NCI-H1417 (cell line): Measurements from ENCODE around the gene UBE2F.
A peak's percentile ranks its signal among the peaks of the same experiment; 100 is the strongest.
"Not testable (repeated sequence)": the region's sequence is repeated elsewhere in the genome, so short reads cannot be mapped to it uniquely, and the experiment has no call there.

ENCODE experiments used
- DNase-seq, 3 experiments: peaks; one replicate each; lab custom pipeline; 2025; lab: John Stamatoyannopoulos, UW

Gene UBE2F

DNA sequence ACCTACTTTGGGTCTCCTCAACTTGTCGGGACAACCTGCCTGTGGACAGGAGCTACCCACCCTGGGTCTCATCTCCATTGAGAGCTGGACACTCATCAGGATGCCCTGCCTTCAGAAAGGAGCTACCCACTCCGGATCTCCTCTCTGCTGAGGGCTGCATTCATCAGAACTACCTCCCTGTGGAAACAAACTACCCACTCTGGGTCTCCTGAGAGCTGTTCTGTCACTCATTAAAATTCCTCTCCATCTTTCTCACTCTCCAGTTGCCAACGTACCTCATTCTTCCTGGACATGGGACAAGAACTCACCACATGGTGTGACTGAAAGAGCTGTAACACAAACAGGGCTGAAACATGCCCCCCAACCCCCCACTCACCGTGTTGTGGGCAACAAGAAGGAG, 22.5 kb upstream of the UBE2F start:
- DNase-seq, result no peak

DNA sequence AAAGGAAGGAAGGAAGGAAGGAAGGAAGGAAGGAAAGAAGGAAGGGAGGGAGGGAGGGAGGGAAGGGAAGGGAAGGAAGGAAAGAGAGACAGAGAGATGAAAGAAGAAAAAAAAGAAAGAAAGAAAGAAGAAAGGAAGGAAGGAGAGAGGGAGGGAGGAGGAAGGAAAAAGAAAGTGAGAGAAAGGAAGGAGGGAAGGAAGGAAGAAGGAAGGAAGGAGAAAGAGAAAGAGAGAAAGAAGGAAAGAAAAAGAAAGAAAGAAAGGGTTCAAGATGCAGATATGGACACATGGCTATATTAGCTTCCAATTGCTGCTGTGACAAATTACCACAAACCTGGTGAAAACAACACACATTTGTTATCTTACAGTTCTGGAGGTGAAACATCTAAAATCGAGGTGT, 20.4 kb upstream of the UBE2F start:
- no peak for DNase-seq

- DNase-seq, result not testable (repeated sequence)
These were observed 15.5 kb upstream of the UBE2F start for GRCh38 chr2:237951354-237951753.

DNA sequence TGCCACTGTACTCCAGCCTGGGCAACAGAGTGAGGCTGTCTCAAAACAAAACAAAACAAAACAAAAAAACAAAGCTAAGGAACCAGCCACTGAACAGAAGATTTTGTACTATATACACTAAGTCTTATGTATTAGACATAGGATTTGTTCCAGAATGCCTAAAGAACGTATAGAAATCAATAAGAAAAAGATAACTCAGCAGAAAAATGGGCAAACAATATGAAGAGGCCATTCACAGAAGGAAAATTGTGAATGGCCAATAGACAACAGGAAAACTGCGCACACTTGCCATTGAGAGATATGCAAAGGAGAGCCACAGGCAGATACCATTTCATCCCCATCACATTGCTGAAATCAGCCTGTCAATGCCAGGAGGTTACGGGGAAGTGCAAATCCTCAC, 14.9 kb upstream of the UBE2F start:
- DNase-seq, result no peak

DNA sequence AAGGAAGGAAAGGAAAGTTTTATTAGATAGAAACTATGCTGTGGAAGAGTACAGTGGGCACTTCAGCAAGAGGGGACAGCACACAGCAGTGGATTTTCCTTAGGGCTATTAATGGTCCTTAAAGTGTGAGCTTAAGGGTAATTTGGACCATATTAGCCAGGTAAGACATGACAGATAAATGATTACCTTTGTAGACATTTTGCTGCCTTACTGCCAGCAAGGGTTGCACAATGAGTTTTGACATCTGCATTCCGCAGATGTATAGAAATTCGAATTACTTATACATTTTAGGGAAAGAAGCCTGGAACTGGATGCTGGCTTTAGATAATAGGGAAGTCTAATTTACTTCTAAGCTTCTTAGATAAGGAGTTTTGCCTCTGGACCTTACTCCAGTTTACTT, 14.0 kb upstream of the UBE2F start:
- DNase-seq, result no peak

GRCh38 chr2:237955640-237956401, 11.0 kb upstream of the UBE2F start:
- DNase-seq, result no peak

DNA sequence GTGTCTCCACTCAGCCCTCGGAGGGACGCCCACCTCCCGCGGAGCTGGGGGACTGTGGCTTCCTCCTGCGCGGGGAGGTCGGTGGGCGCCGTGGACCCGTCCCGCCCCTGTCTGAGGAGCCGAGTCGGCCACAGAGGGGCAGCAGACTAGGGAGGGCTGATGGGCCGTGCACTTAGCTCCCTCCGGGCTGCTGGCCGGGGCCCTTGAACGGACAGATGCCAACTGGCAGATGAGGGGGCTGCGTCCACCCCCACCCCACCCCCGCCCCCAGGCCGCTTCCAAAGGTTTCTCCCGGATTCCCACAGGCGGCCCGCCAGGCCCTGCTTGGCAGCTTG, 10.4 kb upstream of the UBE2F start:
- no peak for DNase-seq

DNA sequence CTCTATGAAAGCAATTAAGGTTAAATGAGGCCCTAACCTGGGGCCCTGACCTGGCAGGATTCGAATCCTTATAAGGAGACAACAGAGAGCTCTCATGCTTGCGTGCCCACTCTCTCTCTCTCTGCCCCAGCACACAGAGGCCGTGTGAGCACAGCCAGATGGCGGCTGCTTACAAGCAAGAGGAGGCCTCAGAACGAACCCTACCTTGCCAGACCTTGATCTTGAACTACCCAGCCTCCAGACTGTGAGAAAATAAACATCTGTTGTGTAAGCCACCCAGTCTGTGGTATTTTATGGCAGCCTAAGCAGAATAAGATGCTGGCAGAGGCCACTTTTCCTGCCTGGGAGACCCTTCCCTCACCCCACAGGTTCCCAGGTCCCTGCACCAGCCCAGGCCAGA, 5.2 kb upstream of the UBE2F start:
- DNase-seq, result no peak

GRCh38 chr2:237962432-237963084, 4.3 kb upstream of the UBE2F start:
- DNase-seq, result no peak

DNA sequence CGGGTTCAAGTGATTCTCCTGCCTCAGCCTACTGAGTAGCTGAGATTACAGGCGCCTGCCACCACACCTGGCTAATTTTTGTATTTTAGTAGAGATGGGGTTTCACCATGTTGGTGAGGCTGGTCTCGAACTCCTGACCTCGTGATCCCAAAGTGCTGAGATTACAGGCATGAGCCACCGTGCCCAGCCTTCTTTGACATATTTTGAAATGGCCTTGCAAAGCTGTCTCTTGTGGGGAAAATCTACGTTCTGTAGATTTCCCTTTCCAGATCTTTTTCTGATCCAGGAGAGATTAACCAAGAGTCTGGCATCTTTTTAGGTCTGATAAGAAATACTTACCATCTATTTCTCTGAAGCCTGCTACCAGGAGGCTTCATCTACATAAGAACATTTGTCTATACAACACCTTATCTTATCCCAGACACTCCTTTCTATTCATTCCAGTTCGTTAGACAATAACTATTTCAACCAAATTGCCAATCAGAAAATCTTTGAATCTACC, 3.3 kb upstream of the UBE2F start:
- DNase-seq, result not testable (repeated sequence)

- DNase-seq, result no peak
These were observed 2.6 kb upstream of the UBE2F start for GRCh38 chr2:237964194-237964577.

DNA sequence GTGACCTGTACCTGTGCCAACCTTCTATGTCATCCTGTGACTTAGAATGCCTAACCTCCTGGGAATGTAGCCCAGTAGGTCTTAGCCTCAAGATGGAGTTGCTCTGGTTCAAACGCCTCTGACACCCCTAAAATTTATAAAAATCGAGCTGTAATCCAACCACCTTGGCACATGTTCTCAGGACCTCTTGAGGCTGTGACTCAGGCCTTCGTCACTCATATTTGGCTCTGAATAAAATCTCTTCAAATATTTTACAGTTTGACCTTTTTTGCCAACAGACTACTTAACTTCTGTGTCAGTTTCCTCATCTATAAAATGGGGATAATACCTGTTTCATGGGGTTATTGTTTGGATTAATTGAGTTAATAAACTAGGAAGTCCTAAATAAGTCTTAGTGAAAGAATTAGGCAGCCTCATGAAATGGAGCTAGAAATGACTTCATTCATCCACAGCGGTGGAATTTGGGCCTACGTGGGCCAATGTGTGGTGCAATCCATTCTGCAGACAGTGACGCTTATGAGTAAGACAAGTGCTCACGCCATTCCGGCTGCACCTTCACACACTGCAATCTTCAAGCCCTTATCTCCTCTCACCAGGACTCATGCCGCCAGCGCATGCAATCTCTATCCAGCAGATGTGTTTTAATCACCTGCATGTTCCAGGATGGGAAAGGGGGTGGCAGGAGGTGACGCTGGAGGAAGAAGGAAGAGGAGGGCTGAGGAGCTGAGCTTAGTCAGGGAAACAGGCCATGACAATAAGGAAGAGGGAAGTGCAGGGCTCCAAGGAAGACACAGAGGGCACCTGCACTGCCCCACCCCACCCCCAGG, 2.0 kb upstream of the UBE2F start:
- DNase-seq, result no peak

- DNase-seq, result not testable (repeated sequence)
These were observed 970 bp upstream of the UBE2F start for GRCh38 chr2:237965844-237966243.

DNA sequence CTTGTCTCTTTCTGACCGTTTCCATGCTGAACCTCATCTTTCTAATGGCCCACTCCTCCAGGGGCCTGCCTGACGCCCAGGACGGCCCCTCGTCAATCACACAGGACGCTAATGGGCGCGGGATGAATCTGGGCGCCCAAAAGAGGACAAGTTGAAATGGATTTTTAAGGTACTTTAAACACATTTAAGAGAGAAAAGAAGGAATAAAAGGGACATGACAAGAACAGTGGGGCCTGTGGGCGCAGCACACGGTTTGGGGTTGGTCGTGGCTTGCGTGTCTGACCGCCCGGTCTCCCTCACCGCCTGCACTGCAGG, 607 bp upstream of the UBE2F start:
- DNase-seq, result no peak

DNA sequence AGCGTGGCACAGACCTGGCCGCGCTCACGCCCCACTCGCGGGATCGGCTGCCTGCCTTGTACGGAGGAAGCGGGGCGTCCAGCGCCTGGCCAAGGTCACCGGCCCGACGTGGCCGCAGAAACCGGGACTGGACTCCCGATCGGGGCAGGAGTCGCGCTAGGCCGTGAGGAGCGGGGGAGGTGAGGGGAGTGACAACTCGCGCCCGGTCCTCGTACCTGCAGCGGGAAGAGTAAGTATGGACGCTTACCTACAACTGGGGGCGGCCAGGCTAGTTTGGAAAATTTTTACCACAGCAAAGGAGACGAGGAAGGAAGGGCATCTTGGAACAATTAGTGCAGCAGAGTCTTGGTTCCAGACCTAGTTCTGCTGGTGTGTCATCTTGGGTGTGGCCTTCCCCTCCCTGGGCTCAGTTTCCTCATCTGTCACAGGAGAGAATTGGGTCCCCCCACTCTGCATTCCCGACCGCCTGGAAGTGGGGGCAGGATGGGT, 693 bp downstream of the UBE2F start:
- peak in 2 of 3 experiments; percentile 31 to 65 for DNase-seq

DNA sequence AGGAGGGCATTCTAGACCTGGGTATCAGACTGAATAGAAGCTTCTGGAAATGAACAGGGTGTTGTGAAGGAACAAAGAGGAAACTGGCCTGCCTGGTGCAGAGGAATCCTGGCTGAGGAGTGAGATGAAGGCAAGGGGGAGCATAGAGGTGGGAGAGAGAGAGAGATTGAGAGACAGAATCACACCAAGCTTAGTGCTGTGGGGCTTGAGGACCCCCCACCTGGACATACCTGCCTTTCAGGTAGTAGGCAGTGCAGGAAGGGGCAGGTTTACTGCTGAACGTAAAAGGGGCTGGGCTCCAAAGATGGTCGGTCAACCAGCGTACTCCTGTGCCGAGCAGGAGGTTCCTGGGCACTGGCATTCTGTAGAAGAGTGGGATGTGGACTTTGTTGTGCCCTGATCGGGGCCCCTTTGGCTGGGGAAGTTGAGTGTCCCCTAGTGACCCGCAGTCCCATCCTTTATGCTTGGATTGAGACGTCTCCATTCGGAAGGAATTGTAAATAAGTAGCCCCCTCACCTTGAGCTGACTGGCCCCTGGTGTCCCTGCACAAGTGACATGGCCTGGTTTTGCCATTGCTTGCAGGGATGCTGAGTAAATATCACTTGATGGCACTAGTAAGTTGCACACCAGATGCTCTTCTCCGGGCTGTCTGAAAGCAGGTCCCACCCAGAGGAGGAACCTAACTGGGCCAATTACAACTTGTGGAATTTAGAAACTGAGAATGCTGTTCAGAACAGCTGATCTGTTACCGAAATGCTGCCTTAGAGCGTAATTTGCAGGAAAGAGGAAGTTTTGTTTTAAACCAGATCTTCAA, 1.4 kb downstream of the UBE2F start:
- no peak for DNase-seq

DNA sequence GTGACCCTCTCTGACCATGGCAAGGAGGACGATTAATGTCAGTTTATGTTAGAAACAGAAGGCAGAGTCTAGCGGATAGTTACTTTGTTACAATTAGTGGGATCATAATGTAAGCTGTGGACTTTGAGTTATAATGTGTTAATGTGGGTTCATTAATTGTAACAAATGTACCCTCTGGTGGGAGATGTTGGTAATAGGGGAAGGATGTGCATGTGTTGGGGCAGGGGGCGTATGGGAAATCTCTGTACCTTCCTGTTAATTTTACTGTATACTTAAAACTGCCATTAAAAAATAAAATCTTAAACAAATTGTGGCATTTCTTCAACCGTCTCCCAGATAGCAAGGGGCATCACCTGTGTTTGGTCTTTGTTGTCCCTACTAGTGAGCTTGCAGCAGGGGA, 4.8 kb downstream of the UBE2F start:
- no peak for DNase-seq

DNA sequence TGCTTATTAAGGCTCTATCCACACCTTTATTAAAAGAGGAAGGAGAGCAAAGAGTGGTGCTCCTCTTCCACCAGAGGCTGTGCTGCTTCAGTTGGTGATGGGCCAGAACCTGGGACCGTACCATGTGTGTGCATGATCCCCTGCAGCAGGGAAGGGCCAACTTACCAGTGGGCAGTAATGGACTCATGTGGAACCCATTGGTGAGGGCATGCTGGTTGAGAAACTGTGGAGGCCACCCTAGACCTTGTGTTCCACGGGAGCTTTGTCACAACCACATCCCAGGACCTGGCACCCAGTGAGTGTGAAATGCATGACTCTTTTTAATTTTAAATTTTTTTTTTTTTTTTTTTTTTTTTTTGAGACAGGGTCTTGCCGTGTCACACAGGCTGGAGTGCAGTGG, 5.4 kb downstream of the UBE2F start:
- no peak for DNase-seq

GRCh38 chr2:237972936-237973335, 6.1 kb downstream of the UBE2F start:
- no peak for DNase-seq

DNA sequence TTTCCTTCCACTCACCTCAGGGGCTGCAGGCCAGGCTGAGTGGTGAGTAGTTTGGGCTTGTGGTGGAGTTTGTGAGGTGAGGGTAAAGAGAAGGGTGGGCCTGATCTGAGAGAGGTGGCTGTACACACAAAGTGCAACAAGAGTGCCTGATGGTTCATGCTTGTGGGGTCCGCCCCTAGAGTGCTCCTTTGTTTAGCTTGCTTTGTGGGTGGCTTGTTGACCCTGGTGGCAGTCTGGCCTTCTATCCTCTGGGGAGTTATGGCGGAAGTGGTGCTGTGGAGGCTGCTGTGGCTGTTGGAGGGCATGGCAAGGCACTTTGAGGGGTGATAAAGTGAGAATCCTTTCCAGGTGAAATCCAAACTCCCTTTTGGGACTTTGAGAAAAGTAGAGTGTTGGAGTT, 10.6 kb downstream of the UBE2F start:
- no peak for DNase-seq

DNA sequence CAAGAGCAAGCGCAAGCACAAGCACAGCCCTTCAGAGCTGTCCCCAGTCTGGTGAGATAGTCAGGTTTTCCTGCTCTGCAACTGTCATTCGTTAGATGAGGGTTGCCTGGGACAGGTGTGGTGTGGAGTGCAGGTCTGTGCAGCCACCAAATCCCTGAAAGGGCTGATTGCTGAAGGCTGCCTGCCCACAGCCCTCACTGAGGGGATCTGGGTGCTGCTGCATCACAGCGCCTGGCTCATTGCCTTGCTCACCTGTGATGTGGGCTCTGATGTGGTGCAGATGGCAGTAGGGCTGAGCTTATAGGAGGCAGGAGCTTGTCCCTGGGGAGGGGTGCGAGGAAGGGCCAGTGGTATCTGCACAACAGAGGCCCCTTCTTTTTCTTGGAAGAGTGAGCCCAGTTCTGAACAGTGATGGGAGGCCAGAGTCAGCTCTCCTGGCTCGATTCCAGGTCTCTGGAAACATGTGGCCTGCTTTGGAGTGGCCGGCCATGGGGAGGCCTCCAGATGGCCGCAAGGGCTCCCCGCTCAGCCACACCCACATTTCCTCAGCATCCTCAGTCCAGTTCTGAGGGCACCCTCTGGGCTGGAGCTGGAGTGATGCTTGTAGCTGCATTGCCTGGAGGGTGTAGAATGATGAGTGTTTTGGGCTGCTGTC, 11.4 kb downstream of the UBE2F start:
- no peak for DNase-seq

- DNase-seq, result no peak
These were observed 12.5 kb downstream of the UBE2F start for GRCh38 chr2:237979331-237979730.
